Measurements from ENCODE around the gene ABCA12.

GRCh38 chr2:215136669-215137328 lies 1.6 kb downstream of the ABCA12 start:
- TF ChIP-seq POLR2AphosphoS5 (IDR thresholded peaks at IDR 0.05), result no peak
- TF ChIP-seq, protein P1, sequence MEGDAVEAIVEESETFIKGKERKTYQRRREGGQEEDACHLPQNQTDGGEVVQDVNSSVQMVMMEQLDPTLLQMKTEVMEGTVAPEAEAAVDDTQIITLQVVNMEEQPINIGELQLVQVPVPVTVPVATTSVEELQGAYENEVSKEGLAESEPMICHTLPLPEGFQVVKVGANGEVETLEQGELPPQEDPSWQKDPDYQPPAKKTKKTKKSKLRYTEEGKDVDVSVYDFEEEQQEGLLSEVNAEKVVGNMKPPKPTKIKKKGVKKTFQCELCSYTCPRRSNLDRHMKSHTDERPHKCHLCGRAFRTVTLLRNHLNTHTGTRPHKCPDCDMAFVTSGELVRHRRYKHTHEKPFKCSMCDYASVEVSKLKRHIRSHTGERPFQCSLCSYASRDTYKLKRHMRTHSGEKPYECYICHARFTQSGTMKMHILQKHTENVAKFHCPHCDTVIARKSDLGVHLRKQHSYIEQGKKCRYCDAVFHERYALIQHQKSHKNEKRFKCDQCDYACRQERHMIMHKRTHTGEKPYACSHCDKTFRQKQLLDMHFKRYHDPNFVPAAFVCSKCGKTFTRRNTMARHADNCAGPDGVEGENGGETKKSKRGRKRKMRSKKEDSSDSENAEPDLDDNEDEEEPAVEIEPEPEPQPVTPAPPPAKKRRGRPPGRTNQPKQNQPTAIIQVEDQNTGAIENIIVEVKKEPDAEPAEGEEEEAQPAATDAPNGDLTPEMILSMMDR (IDR thresholded peaks at IDR 0.05), result no peak

Data from esophagus muscularis mucosa (tissue), 3 donors.